ENCODE results near the gene ENHO.

DNA sequence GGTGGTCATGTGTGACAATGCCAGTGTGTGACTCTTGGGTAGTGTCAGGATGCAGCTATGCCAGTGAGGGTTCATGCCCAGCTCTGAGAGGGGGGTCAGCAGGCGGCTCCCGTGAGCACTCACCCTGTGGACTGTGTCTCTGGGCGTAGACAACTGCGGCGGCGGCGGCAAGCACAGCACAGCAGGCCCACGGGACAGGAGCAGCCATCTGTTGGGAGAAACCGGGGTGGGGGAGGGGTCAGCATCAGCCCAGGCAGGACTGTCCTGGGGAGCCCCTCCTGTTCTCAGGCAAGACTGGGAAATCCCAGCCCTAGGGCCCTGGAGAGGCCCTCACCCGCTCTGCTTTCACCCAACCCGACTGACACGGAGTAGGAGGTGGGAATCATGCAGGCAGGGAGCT lies 46.0 kb upstream of the ENHO start:
- TF ChIP-seq, protein P1, sequence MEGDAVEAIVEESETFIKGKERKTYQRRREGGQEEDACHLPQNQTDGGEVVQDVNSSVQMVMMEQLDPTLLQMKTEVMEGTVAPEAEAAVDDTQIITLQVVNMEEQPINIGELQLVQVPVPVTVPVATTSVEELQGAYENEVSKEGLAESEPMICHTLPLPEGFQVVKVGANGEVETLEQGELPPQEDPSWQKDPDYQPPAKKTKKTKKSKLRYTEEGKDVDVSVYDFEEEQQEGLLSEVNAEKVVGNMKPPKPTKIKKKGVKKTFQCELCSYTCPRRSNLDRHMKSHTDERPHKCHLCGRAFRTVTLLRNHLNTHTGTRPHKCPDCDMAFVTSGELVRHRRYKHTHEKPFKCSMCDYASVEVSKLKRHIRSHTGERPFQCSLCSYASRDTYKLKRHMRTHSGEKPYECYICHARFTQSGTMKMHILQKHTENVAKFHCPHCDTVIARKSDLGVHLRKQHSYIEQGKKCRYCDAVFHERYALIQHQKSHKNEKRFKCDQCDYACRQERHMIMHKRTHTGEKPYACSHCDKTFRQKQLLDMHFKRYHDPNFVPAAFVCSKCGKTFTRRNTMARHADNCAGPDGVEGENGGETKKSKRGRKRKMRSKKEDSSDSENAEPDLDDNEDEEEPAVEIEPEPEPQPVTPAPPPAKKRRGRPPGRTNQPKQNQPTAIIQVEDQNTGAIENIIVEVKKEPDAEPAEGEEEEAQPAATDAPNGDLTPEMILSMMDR (IDR thresholded peaks at IDR 0.05; ENCODE audit: control extremely low read depth in 1 of 3, insufficient read depth in 1 of 3, low read depth in 1 of 3, low read length in 3 of 3): no peak
- no peak for TF ChIP-seq TBP (IDR thresholded peaks at IDR 0.05; ENCODE audit: low read depth, low read length)
- TF ChIP-seq JUND (IDR thresholded peaks at IDR 0.05; ENCODE audit: low read length): no peak
- no peak for TF ChIP-seq BCL11A (IDR thresholded peaks at IDR 0.05; ENCODE audit: low read depth in 2 of 2, low read length in 2 of 2)
- TF ChIP-seq CHD1 (IDR thresholded peaks at IDR 0.05; ENCODE audit: low read depth, low read length): no peak
- no peak for TF ChIP-seq ZNF274 (IDR thresholded peaks at IDR 0.05; ENCODE audit: borderline replicate concordance, extremely low read depth, low read length)
- TF ChIP-seq POLR2A (IDR thresholded peaks at IDR 0.05; ENCODE audit: control extremely low read depth in 1 of 2, low read depth in 2 of 2, low read length in 2 of 2): no peak
- TF ChIP-seq EGR1 (IDR thresholded peaks at IDR 0.05; ENCODE audit: borderline replicate concordance, low read depth, low read length): no peak
- no peak for TF ChIP-seq TAF1 (IDR thresholded peaks at IDR 0.05; ENCODE audit: low read depth, low read length)
- no peak for TF ChIP-seq SUZ12 (IDR thresholded peaks at IDR 0.05; ENCODE audit: low read length)
- TF ChIP-seq RAD21 (IDR thresholded peaks at IDR 0.05 in 1 of 2, conservative IDR thresholded peaks at IDR 0.05 in 1 of 2; ENCODE audit: low read depth in 2 of 2, low read length in 2 of 2): no peak
- no peak for TF ChIP-seq SP1 (IDR thresholded peaks at IDR 0.05; ENCODE audit: low read depth, low read length)
